Glutamatergic neuron (in vitro differentiated cells): ENCODE measurements around the gene DNAJB9. TPM values are rescaled to one million over a fixed set of nuclear protein-coding genes. Genes with fewer than 3 reads are reported as not detected.
A peak's percentile ranks its signal among the peaks of the same experiment; 100 is the strongest.

Experiments used
- DNase-seq: peaks from one replicate; pipeline ENCODE4 v3.0.0; 2022
- H3K27ac Mint-ChIP-seq: one replicate; pipeline ENCODE4 v1.8.0; 2020; ENCODE audit warnings: mild to moderate bottlenecking, mixed read lengths, inconsistent platforms; ENCODE audit not compliant: unreplicated experiment
- H3K27me3 Mint-ChIP-seq: one replicate; pipeline ENCODE4 v1.8.0; 2020; ENCODE audit warnings: mild to moderate bottlenecking, moderate library complexity, mixed read lengths, inconsistent platforms; ENCODE audit not compliant: unreplicated experiment
- H3K36me3 Mint-ChIP-seq: one replicate; pipeline ENCODE4 v1.8.0; 2020; ENCODE audit warnings: mild to moderate bottlenecking, mixed read lengths, inconsistent platforms; ENCODE audit not compliant: unreplicated experiment
- H3K4me1 Mint-ChIP-seq: one replicate; pipeline ENCODE4 v1.8.0; 2020; ENCODE audit warnings: mild to moderate bottlenecking, low read depth, mixed read lengths, inconsistent platforms; ENCODE audit not compliant: unreplicated experiment
- H3K4me3 Mint-ChIP-seq: one replicate; pipeline ENCODE4 v1.8.0; 2020; ENCODE audit warnings: mild to moderate bottlenecking, mixed read lengths, inconsistent platforms; ENCODE audit not compliant: unreplicated experiment
- H3K9me3 Mint-ChIP-seq: one replicate; pipeline ENCODE4 v1.8.0; 2020; ENCODE audit warnings: mild to moderate bottlenecking, moderate library complexity, mixed read lengths, inconsistent platforms; ENCODE audit not compliant: unreplicated experiment
- total RNA-seq: library from RNA; stranded (reverse); fragmentation: NEBNext Ultra II Directional; extraction: Animal tissue kit (Norgen Biotek cat#: 25700); gene quantifications from one replicate; pipeline ENCODE4 v1.2.1, GENCODE V29; 2021; ENCODE audit not compliant: unreplicated experiment
- TF ChIP-seq, protein P1 (sequence below): fragments of 200-600 bp; sonication (generic); IDR thresholded peaks from one replicate; pipeline ENCODE4 v1.5.0; 2021; ENCODE audit not compliant: partially characterized antibody, unreplicated experiment

Gene DNAJB9
- total RNA-seq, 1 donor from 2014 or later, result 21.6 TPM

DNA sequence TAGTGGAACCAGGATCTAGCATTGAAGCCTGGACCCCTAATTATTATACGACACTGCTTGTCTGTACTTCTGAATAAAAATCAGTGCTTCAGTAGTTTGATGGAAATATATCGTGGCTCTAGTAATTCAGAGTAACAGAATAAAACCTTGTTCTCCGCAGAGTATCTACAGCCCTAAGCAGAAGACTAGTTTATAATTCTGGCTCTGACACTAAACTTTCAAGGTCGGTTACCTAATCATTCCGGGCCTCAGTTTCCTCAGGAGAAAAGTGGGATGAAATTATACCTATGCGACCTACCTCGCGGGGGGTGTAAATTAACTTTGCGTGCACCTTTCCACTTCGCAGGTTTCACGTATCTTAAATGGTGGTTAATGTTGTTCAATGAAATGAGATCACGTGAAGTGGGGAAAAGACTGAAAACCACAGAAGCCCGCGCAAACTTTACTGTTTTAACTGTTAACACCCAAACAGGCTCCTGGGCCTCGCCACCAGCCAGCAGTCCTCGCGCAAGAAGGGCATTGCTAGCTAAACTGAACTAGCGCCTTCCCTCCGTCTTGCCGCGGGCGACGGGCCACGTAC lies 783 bp upstream of the DNAJB9 start:
- peaks cover 10% of the 10 kb centered on the region for H3K4me1 Mint-ChIP-seq
- TF ChIP-seq, protein P1, sequence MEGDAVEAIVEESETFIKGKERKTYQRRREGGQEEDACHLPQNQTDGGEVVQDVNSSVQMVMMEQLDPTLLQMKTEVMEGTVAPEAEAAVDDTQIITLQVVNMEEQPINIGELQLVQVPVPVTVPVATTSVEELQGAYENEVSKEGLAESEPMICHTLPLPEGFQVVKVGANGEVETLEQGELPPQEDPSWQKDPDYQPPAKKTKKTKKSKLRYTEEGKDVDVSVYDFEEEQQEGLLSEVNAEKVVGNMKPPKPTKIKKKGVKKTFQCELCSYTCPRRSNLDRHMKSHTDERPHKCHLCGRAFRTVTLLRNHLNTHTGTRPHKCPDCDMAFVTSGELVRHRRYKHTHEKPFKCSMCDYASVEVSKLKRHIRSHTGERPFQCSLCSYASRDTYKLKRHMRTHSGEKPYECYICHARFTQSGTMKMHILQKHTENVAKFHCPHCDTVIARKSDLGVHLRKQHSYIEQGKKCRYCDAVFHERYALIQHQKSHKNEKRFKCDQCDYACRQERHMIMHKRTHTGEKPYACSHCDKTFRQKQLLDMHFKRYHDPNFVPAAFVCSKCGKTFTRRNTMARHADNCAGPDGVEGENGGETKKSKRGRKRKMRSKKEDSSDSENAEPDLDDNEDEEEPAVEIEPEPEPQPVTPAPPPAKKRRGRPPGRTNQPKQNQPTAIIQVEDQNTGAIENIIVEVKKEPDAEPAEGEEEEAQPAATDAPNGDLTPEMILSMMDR, result no peak
- peak overlapping the region; percentile 95 for H3K4me3 Mint-ChIP-seq
- H3K9me3 Mint-ChIP-seq, result peaks cover 7% of the 10 kb centered on the region
- no peaks in the 10 kb centered on the region for H3K36me3 Mint-ChIP-seq
- no peak for DNase-seq
- H3K27ac Mint-ChIP-seq, result peak overlapping the region; percentile 96
- peaks cover 3% of the 10 kb centered on the region for H3K27me3 Mint-ChIP-seq

DNA sequence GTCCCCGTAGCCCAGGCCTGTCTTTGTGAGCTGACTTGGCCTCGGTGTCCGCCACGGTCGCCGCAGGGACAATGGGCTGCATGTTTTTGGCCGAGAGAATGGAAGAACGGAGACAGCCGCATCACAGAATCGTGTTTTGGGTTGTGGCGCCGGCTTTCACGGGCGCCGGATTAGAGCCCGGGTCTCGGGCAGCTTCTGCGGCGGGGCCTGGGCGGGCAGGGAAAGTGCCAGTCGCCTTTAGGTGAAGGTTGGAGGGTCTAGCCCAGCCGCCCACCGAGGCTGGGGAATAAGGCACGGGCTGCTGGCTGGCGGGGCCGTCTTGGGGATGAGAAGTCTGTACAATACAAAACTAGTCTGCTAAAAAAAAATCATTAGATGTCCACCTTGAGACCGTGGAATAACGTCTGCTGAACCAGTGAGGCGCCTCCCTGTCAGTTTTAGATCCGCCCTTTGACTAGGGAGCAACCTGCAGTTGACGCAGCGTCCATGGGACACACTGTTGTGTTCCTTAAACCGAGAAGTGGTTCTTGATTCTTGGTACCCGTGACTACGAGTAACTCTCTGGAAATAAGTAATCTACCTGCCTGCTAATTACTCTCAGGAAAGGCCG lies 577 bp downstream of the DNAJB9 start:
- no peak for DNase-seq
- Mint-ChIP-seq H3K9me3 (peaks cover 7% of the 10 kb centered on the region), H3K36me3 (no peaks in the 10 kb centered on the region), H3K4me1 (peaks cover 10% of the 10 kb centered on the region), H3K27me3 (peaks cover 4% of the 10 kb centered on the region), H3K4me3 (peak overlapping the region; percentile 95), H3K27ac (peak overlapping the region; percentile 96)
- TF ChIP-seq, protein P1, result no peak

DNA sequence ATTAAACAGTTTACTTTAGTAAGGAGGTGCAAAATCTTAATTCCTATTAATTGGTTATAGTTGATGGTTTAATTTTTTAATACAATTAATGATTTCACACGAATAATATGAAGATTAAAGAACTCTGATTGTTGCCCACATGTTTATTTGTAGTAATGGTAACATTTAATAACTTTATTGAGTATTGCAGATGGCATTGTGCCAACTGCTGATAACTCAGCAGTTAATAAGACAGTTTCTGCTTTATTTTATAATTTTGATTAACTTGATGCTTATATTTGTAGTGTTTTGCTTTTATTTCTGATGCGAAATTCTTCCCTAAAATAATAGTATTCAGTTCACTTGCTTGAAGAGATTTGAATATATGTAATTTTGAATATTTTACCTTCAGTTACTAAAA lies 2.8 kb downstream of the DNAJB9 start:
- H3K4me1 Mint-ChIP-seq, result peaks cover 10% of the 10 kb centered on the region
- no peak for DNase-seq

DNA sequence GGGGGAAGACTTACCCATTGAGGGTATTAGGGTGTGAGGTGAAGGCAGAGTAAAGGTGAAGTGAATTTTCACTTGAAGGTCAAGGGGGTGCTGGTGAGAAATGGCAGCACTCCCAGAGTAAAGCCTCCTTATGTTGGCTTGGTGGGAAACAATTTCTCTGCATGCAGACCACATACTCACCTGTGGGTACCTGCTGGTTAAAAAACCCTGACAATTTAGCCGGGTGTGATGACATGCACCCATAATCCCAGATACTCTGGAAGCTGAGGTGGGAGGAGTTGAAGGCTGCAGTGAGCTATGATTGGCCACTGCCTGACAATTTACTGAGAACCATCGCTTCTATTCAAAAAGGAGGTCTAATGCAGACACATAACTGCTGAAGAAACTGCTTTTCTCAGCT lies 5.5 kb downstream of the DNAJB9 start:
- H3K4me1 Mint-ChIP-seq, result peaks cover 7% of the 10 kb centered on the region
- H3K4me3 Mint-ChIP-seq, result no peak overlapping the region
- no peak overlapping the region for H3K27ac Mint-ChIP-seq
- H3K9me3 Mint-ChIP-seq, result peaks cover 5% of the 10 kb centered on the region
- H3K27me3 Mint-ChIP-seq, result peaks cover 4% of the 10 kb centered on the region
- DNase-seq, result no peak
- H3K36me3 Mint-ChIP-seq, result peaks cover 10% of the 10 kb centered on the region
- TF ChIP-seq, protein P1, result no peak

More for the DNA sequence above, 2.8 kb downstream of the DNAJB9 start:
- Mint-ChIP-seq H3K27me3 (peaks cover 4% of the 10 kb centered on the region), H3K9me3 (peaks cover 8% of the 10 kb centered on the region), H3K27ac (no peak overlapping the region), H3K4me3 (no peak overlapping the region), H3K36me3 (no peaks in the 10 kb centered on the region)
- TF ChIP-seq, protein P1, result no peak

DNA sequence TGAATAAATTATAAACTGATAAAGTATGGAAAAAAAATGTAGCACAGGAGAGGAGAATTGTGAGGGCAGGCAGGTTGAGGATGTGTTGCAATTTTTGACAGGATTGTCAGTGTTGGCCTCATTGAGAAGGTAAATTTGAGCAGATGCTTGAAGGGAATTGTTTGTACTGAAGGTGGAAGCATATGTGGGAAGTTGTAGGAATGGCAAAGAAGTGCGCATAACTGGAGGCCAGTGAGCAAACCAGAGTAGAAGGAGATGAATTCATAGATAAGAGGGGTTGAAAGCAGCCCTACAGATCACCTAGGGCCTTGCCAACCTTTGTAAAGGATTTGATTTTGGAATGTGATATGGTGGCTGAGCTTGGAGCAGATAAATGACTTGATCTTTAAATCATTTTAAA lies 6.4 kb downstream of the DNAJB9 start:
- peaks cover 2% of the 10 kb centered on the region for H3K27me3 Mint-ChIP-seq
- peaks cover 16% of the 10 kb centered on the region for H3K36me3 Mint-ChIP-seq
- H3K27ac Mint-ChIP-seq, result no peak overlapping the region
- TF ChIP-seq, protein P1, result no peak
- no peak overlapping the region for H3K4me3 Mint-ChIP-seq
- H3K4me1 Mint-ChIP-seq, result peaks cover 7% of the 10 kb centered on the region
- H3K9me3 Mint-ChIP-seq, result peaks cover 2% of the 10 kb centered on the region
- no peak for DNase-seq
